Measurements from ENCODE around the gene MERTK.

DNA sequence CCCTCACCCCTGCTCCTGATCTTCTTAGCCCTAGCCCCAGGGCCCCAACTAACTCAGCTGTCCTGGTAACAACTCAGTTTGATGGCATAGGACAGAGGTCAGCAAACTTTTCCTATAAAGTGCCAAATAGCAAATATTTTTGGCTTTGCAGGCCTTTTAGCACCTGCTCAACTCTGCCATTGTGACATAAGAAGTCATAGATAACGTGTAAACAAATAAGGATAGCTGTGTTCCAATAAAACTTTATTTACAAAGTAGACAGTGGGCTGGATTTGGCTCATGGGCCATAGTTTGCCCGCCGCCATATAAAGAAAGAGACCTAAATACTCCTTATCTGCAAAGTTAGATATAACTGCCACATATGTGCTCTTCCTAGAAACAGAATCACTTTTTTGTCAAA lies 129.4 kb downstream of the MERTK start:
- TF ChIP-seq, protein P1, sequence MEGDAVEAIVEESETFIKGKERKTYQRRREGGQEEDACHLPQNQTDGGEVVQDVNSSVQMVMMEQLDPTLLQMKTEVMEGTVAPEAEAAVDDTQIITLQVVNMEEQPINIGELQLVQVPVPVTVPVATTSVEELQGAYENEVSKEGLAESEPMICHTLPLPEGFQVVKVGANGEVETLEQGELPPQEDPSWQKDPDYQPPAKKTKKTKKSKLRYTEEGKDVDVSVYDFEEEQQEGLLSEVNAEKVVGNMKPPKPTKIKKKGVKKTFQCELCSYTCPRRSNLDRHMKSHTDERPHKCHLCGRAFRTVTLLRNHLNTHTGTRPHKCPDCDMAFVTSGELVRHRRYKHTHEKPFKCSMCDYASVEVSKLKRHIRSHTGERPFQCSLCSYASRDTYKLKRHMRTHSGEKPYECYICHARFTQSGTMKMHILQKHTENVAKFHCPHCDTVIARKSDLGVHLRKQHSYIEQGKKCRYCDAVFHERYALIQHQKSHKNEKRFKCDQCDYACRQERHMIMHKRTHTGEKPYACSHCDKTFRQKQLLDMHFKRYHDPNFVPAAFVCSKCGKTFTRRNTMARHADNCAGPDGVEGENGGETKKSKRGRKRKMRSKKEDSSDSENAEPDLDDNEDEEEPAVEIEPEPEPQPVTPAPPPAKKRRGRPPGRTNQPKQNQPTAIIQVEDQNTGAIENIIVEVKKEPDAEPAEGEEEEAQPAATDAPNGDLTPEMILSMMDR (IDR thresholded peaks at IDR 0.05; ENCODE audit: low read depth, low read length, poor library complexity, severe bottlenecking): no peak
- TF ChIP-seq EZH2phosphoT487 (IDR thresholded peaks at IDR 0.05; ENCODE audit: borderline replicate concordance, low read length): no peak

Measured in DOHH2 (cell line).